Trophoblast cell (in vitro differentiated cells and primary cell): ENCODE measurements around the gene PHF21B.
A peak's percentile ranks its signal among the peaks of the same experiment; 100 is the strongest.

ENCODE experiments used
- DNase-seq, 2 donors: peaks; one replicate each; pipeline ENCODE4 v3.0.0-alpha.2; 2016
- H2AFZ ChIP-seq: 2 replicates; pipeline ENCODE4 v1.6.1; 2013; ENCODE audit warnings: low read length, moderate library complexity, mild to moderate bottlenecking; ENCODE audit not compliant: insufficient read depth, poor library complexity
- H2AK5ac ChIP-seq: 2 replicates; pipeline ENCODE4 v1.6.1; 2013; ENCODE audit warnings: mild to moderate bottlenecking, low read length
- H2BK120ac ChIP-seq: 2 replicates; pipeline ENCODE4 v1.6.1; 2013; ENCODE audit warnings: low read length, mild to moderate bottlenecking, moderate library complexity; ENCODE audit not compliant: insufficient read depth, poor library complexity
- H2BK12ac ChIP-seq: 2 replicates; pipeline ENCODE4 v1.6.1; 2013; ENCODE audit warnings: mild to moderate bottlenecking, low read length, moderate library complexity
- H2BK5ac ChIP-seq: 2 replicates; pipeline ENCODE4 v1.6.1; 2013; ENCODE audit warnings: low read length, low read depth, moderate library complexity, mild to moderate bottlenecking; ENCODE audit not compliant: poor library complexity
- H3K14ac ChIP-seq: 2 replicates; pipeline ENCODE4 v1.6.1; 2013; ENCODE audit warnings: mild to moderate bottlenecking, low read length
- H3K18ac ChIP-seq: 2 replicates; pipeline ENCODE4 v1.6.1; 2013; ENCODE audit warnings: mild to moderate bottlenecking, low read length
- H3K23ac ChIP-seq: 2 replicates; pipeline ENCODE4 v1.6.1; 2013; ENCODE audit warnings: low read length
- H3K27ac ChIP-seq: 2 replicates; pipeline ENCODE4 v1.5.1; 2013; ENCODE audit warnings: low read depth, mild to moderate bottlenecking, inconsistent platforms, low read length, moderate library complexity
- H3K27me3 ChIP-seq: 2 replicates; pipeline ENCODE4 v1.6.1; 2013; ENCODE audit warnings: inconsistent platforms, mild to moderate bottlenecking, low read length, moderate library complexity; ENCODE audit not compliant: insufficient read depth
- H3K36me3 ChIP-seq, 2 experiments: 1 replicate in 1 of 2; 2 replicates in 1 of 2; pipeline ENCODE4 v1.6.1; 2013; ENCODE audit warnings: low read length in 2 of 2, mild to moderate bottlenecking in 2 of 2, moderate library complexity in 1 of 2; ENCODE audit not compliant: insufficient read depth in 2 of 2, control insufficient read depth in 1 of 2
- H3K4ac ChIP-seq: 2 replicates; pipeline ENCODE4 v1.6.1; 2013; ENCODE audit warnings: low read depth, mild to moderate bottlenecking, low read length, moderate library complexity
- H3K4me1 ChIP-seq, 2 experiments: 1 replicate in 1 of 2; 2 replicates in 1 of 2; pipeline ENCODE4 v1.6.1; 2013; ENCODE audit warnings: low read length in 2 of 2, mild to moderate bottlenecking in 2 of 2, moderate library complexity in 1 of 2; ENCODE audit not compliant: insufficient read depth in 2 of 2, control insufficient read depth in 1 of 2
- H3K4me2 ChIP-seq: 2 replicates; pipeline ENCODE4 v1.6.1; 2013; ENCODE audit warnings: inconsistent platforms, mild to moderate bottlenecking, low read length, moderate library complexity
- H3K4me3 ChIP-seq: 2 replicates; pipeline ENCODE4 v1.5.1; 2013; ENCODE audit warnings: mild to moderate bottlenecking, low read depth, low read length, inconsistent platforms
- H3K79me1 ChIP-seq: one replicate; pipeline ENCODE4 v1.6.1; 2013; ENCODE audit warnings: low read length
- H3K79me2 ChIP-seq: 2 replicates; pipeline ENCODE4 v1.6.1; 2013; ENCODE audit warnings: low read length, mild to moderate bottlenecking; ENCODE audit not compliant: control insufficient read depth, insufficient read depth, poor library complexity
- H3K9ac ChIP-seq: 2 replicates; pipeline ENCODE4 v1.6.1; 2013; ENCODE audit warnings: mild to moderate bottlenecking, low read length
- H3K9me3 ChIP-seq: 2 replicates; pipeline ENCODE4 v1.6.1; 2013; ENCODE audit warnings: low read depth, mild to moderate bottlenecking, control low read depth, inconsistent platforms, low read length; ENCODE audit not compliant: insufficient read depth
- H4K12ac ChIP-seq: 2 replicates; pipeline ENCODE4 v1.6.1; 2013; ENCODE audit warnings: low read depth, mild to moderate bottlenecking, low read length, moderate library complexity
- H4K8ac ChIP-seq: 2 replicates; pipeline ENCODE4 v1.6.1; 2013; ENCODE audit warnings: low read depth, mild to moderate bottlenecking, low read length, moderate library complexity
- H4K91ac ChIP-seq: one replicate; pipeline ENCODE4 v1.6.1; 2013; ENCODE audit warnings: low read depth, mild to moderate bottlenecking, low read length, moderate library complexity
- WGBS: extraction: QIAGEN DNeasy Blood & Tissue Kit; methylation state at CpG from one replicate; pipeline ENCODE4 v1.1.7; 2013; ENCODE audit warnings: missing lambda C conversion rate; ENCODE audit not compliant: insufficient read length, insufficient coverage; ENCODE audit errors: extremely low coverage; 5-methylcytosine and 5-hydroxymethylcytosine counted together

The PHF21B gene

DNA sequence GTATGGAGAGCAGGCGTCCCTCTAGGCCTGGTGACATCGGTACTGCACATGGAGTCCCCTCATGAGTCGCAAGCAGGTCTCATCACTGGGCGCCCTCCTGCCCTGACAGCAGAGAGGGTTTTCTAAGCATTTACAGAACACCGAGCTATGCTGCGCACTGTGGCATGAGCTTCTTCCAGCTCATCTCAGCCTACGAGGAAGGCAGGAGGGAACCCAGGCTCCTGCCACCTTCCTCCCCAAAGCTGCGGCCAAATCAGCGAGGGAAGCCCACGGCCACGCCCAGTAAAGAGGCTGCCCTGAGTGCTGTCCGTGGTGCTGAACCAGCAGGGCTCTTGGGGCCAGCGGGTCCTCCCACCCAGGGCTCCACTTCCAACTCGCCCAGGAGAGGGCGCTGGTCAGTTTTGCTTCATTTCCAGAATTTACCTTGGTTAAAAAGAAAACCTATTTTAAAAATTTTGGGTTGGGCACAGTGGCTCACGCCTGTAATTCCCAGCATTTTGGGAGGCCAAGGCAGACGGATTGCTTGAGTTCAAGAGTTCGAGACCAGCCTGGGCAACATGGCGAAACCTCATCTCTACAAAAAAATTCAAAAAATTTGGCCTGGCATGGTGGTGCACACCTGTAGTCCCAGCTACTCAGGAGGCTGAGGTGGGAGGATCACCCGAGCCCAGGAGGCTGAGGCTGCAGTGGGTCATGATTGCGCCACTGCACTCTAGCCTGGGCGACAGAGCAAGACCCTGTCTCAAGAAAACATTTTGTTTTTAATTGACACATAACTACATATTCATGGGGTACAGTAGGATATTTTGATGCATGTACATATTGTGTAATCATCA is 34.2 kb downstream of the PHF21B start:
- H3K9me3 ChIP-seq = peaks cover 2% of the 10 kb centered on the region
- H4K8ac ChIP-seq = no peak overlapping the region
- H2BK5ac ChIP-seq = no peak overlapping the region
- H3K4me2 ChIP-seq = no peak overlapping the region
- no peak overlapping the region for H3K14ac ChIP-seq
- peaks cover 2 to 4% of the 10 kb centered on the region in 2 experiments for H3K4me1 ChIP-seq
- no peak overlapping the region for H3K18ac ChIP-seq
- no peak overlapping the region for H2BK12ac ChIP-seq
- H3K27ac ChIP-seq = no peak overlapping the region
- no peak overlapping the region for H2BK120ac ChIP-seq
- H3K79me2 ChIP-seq = no peaks in the 10 kb centered on the region
- no CpG with 5 or more reads among the region's 22 CpGs for WGBS
- no peaks in the 10 kb centered on the region for H3K27me3 ChIP-seq
- no peak overlapping the region for H3K23ac ChIP-seq
- no peak overlapping the region for H4K12ac ChIP-seq
- H3K36me3 ChIP-seq = no peaks in the 10 kb centered on the region
- no peak overlapping the region for H3K4ac ChIP-seq
- no peak overlapping the region for H4K91ac ChIP-seq
- no peak overlapping the region for H3K9ac ChIP-seq
- no peak overlapping the region for H3K4me3 ChIP-seq
- DNase-seq = peak; percentile 67 to 85
- H2AFZ ChIP-seq = no peak overlapping the region
- no peak overlapping the region for H2AK5ac ChIP-seq
- no peaks in the 10 kb centered on the region for H3K79me1 ChIP-seq

GRCh38 chr22:44974454-44974853 is 35.4 kb downstream of the PHF21B start:
- H3K18ac ChIP-seq = no peak overlapping the region
- no peak overlapping the region for H2BK12ac ChIP-seq
- H4K8ac ChIP-seq = no peak overlapping the region
- peaks cover 2 to 4% of the 10 kb centered on the region in 2 experiments for H3K4me1 ChIP-seq
- no peak overlapping the region for H3K4me3 ChIP-seq
- no peaks in the 10 kb centered on the region for H3K27me3 ChIP-seq
- H4K12ac ChIP-seq = no peak overlapping the region
- no peak overlapping the region for H2AFZ ChIP-seq
- no peak overlapping the region for H2BK5ac ChIP-seq
- no peak overlapping the region for H3K27ac ChIP-seq
- H3K79me2 ChIP-seq = no peaks in the 10 kb centered on the region
- DNase-seq = no peak
- H3K4ac ChIP-seq = no peak overlapping the region
- no peak overlapping the region for H2BK120ac ChIP-seq
- H3K14ac ChIP-seq = no peak overlapping the region
- H3K23ac ChIP-seq = no peak overlapping the region
- no CpG with 5 or more reads among the region's 9 CpGs for WGBS
- no peak overlapping the region for H4K91ac ChIP-seq
- H3K9me3 ChIP-seq = peaks cover 2% of the 10 kb centered on the region
- no peak overlapping the region for H3K4me2 ChIP-seq
- H3K79me1 ChIP-seq = no peaks in the 10 kb centered on the region
- no peak overlapping the region for H2AK5ac ChIP-seq
- no peak overlapping the region for H3K9ac ChIP-seq
- H3K36me3 ChIP-seq = no peaks in the 10 kb centered on the region

DNA sequence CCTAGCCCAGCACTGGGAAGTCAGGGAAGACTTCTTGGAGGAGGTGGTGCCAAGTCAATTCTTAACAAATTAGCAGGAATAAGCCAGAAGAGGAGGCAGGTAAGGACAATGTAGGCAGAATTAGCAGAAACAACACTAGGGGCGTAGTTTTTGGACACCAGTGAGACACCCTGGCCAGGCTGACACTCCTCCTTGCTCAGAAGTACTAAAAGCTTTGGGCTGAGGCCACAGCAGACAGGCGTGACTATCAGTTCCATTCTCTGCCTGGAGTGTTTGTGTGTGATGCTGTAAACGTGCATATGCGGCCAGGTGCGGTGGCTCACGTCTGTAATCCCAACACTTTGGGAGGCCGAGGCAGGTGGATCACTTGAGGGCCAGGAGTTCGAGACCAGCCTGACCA is 36.0 kb downstream of the PHF21B start:
- Histone ChIP-seq H3K79me1 (no peaks in the 10 kb centered on the region), H2AFZ (no peak overlapping the region), H3K4me3 (no peak overlapping the region), H3K27ac (no peak overlapping the region), H3K36me3 (no peaks in the 10 kb centered on the region), H2BK120ac (no peak overlapping the region), H2BK5ac (no peak overlapping the region), H4K12ac (no peak overlapping the region), H3K4ac (no peak overlapping the region), H2AK5ac (no peak overlapping the region), H2BK12ac (no peak overlapping the region), H3K18ac (no peak overlapping the region), H3K79me2 (no peaks in the 10 kb centered on the region), H3K27me3 (no peaks in the 10 kb centered on the region), H3K9ac (no peak overlapping the region), H4K8ac (no peak overlapping the region), H3K4me2 (no peak overlapping the region), H4K91ac (no peak overlapping the region), H3K4me1 (peaks cover 2 to 4% of the 10 kb centered on the region in 2 experiments), H3K23ac (no peak overlapping the region), H3K14ac (no peak overlapping the region), H3K9me3 (no peaks in the 10 kb centered on the region)
- WGBS = no CpG with 5 or more reads among the region's 8 CpGs
- DNase-seq = no peak

- WGBS = no CpG with 5 or more reads among the region's 23 CpGs
- Histone ChIP-seq H3K79me2 (no peaks in the 10 kb centered on the region), H3K14ac (no peak overlapping the region), H3K23ac (no peak overlapping the region), H2AK5ac (no peak overlapping the region), H3K4me3 (no peak overlapping the region), H4K8ac (no peak overlapping the region), H3K9me3 (no peaks in the 10 kb centered on the region), H3K4me1 (peaks cover 2 to 4% of the 10 kb centered on the region in 2 experiments), H3K4me2 (no peak overlapping the region), H3K18ac (no peak overlapping the region), H3K36me3 (no peaks in the 10 kb centered on the region), H3K9ac (no peak overlapping the region), H2BK12ac (no peak overlapping the region), H3K4ac (no peak overlapping the region), H3K79me1 (no peaks in the 10 kb centered on the region), H3K27ac (no peak overlapping the region), H4K12ac (no peak overlapping the region), H2AFZ (no peak overlapping the region), H3K27me3 (no peaks in the 10 kb centered on the region), H2BK120ac (no peak overlapping the region), H2BK5ac (no peak overlapping the region), H4K91ac (no peak overlapping the region)
- DNase-seq = no peak
These were observed 37.3 kb downstream of the PHF21B start for GRCh38 chr22:44972363-44973083.
